ENCODE results near the gene RHOB.

Gene RHOB

GRCh38 chr2:20446917-20447436, at the start of gene RHOB:
Gene RHOB, plus strand, starts transcription at chr2:20447074. Its CDS starts 392 bp downstream, at chr2:20447466.
- Histone ChIP-seq H3F3A (ENCODE audit: control insufficient read depth, insufficient read depth) (no peaks in the 10 kb centered on the region), H3K4me1 (ENCODE audit: control insufficient read depth, low read length) (peaks cover 26% of the 10 kb centered on the region), H3K27me3 (ENCODE audit: control insufficient read depth, low read length) (peaks cover 48% of the 10 kb centered on the region), H4K20me1 (ENCODE audit: control insufficient read depth, insufficient read depth, low read depth, low read length) (no peaks in the 10 kb centered on the region), H3K36me3 (ENCODE audit: control insufficient read depth, low read length) (no peaks in the 10 kb centered on the region), H3K9me3 (ENCODE audit: control insufficient read depth, insufficient read depth, low read length) (no peaks in the 10 kb centered on the region), H3K4me3 (ENCODE audit: low read length) (peak within 1 kb of the TSS; percentile 69), H3K4me2 (ENCODE audit: low read length) (peak within 1 kb of the TSS; percentile 77), H3K27ac (ENCODE audit: low read depth, low read length) (no peak within 1 kb of the TSS), H3K79me2 (ENCODE audit: control insufficient read depth, low read length) (no peaks in the 10 kb centered on the region), H3K9me2 (replicated peaks; ENCODE audit: control insufficient read depth, low read length) (no peaks in the 10 kb centered on the region)
- TF ChIP-seq EZH2phosphoT487 (IDR thresholded peaks at IDR 0.05; ENCODE audit: borderline replicate concordance, low read length) = no peak
- TF ChIP-seq, protein P1, sequence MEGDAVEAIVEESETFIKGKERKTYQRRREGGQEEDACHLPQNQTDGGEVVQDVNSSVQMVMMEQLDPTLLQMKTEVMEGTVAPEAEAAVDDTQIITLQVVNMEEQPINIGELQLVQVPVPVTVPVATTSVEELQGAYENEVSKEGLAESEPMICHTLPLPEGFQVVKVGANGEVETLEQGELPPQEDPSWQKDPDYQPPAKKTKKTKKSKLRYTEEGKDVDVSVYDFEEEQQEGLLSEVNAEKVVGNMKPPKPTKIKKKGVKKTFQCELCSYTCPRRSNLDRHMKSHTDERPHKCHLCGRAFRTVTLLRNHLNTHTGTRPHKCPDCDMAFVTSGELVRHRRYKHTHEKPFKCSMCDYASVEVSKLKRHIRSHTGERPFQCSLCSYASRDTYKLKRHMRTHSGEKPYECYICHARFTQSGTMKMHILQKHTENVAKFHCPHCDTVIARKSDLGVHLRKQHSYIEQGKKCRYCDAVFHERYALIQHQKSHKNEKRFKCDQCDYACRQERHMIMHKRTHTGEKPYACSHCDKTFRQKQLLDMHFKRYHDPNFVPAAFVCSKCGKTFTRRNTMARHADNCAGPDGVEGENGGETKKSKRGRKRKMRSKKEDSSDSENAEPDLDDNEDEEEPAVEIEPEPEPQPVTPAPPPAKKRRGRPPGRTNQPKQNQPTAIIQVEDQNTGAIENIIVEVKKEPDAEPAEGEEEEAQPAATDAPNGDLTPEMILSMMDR (IDR thresholded peaks at IDR 0.05; ENCODE audit: low read depth, low read length, poor library complexity, severe bottlenecking) = no peak

DNA sequence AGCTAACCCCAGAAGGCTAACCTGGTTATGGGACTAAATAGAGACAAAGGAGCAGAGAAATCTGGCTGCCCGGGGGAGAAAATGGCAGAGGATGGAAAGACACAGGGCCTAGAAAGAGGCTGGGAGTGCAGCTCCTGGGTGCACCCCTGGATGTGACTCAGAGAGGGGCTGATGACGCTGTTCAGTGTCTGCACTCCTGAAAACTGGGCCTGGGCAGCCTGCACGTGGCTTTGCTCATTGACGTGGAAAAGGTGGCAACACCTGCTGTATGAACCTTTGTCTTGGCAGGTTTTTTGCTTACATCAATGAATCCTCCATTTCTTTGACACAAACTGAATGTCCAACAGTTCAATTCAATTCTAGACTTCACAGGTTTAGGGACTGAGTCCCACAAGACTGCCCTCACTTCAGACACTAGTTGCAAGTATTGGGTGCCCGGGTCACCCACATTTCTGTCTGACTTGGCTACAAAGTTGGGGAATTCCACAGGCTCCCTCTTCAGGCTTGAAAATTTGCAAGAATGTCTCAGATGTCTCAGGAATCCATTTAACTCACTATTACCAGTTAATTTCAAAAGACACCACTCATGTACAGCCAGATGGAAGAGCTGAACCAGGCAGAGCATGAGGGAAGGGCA, 48.9 kb upstream of the RHOB start:
- Histone ChIP-seq H3K36me3 (ENCODE audit: control insufficient read depth, low read length) (no peaks in the 10 kb centered on the region), H3K9me2 (replicated peaks; ENCODE audit: control insufficient read depth, low read length) (no peaks in the 10 kb centered on the region), H3K27ac (ENCODE audit: low read depth, low read length) (no peak overlapping the region), H3K27me3 (ENCODE audit: control insufficient read depth, low read length) (0 out of 2 replicates have a peak, but pooled peaks cover 9% of the 10 kb centered on the region), H3K4me3 (ENCODE audit: low read length) (no peak overlapping the region), H3K79me2 (ENCODE audit: control insufficient read depth, low read length) (no peaks in the 10 kb centered on the region), H4K20me1 (ENCODE audit: control insufficient read depth, insufficient read depth, low read depth, low read length) (no peaks in the 10 kb centered on the region), H3K9me3 (ENCODE audit: control insufficient read depth, insufficient read depth, low read length) (no peaks in the 10 kb centered on the region), H3K4me2 (ENCODE audit: low read length) (no peak overlapping the region), H3K4me1 (ENCODE audit: control insufficient read depth, low read length) (no peaks in the 10 kb centered on the region), H3F3A (ENCODE audit: control insufficient read depth, insufficient read depth) (no peaks in the 10 kb centered on the region)
- TF ChIP-seq EZH2phosphoT487 (IDR thresholded peaks at IDR 0.05; ENCODE audit: borderline replicate concordance, low read length) = no peak
- TF ChIP-seq, protein P1 (IDR thresholded peaks at IDR 0.05; ENCODE audit: low read depth, low read length, poor library complexity, severe bottlenecking) = no peak

- Histone ChIP-seq H4K20me1 (ENCODE audit: control insufficient read depth, insufficient read depth, low read depth, low read length) (no peaks in the 10 kb centered on the region), H3K4me1 (ENCODE audit: control insufficient read depth, low read length) (no peaks in the 10 kb centered on the region), H3K79me2 (ENCODE audit: control insufficient read depth, low read length) (no peaks in the 10 kb centered on the region), H3K9me3 (ENCODE audit: control insufficient read depth, insufficient read depth, low read length) (no peaks in the 10 kb centered on the region), H3F3A (ENCODE audit: control insufficient read depth, insufficient read depth) (no peaks in the 10 kb centered on the region), H3K4me3 (ENCODE audit: low read length) (no peak overlapping the region), H3K9me2 (replicated peaks; ENCODE audit: control insufficient read depth, low read length) (no peaks in the 10 kb centered on the region), H3K27ac (ENCODE audit: low read depth, low read length) (no peak overlapping the region), H3K27me3 (ENCODE audit: control insufficient read depth, low read length) (peaks cover 12% of the 10 kb centered on the region; the same call in 1 of the 2 replicates), H3K36me3 (ENCODE audit: control insufficient read depth, low read length) (no peaks in the 10 kb centered on the region), H3K4me2 (ENCODE audit: low read length) (no peak overlapping the region)
- TF ChIP-seq, protein P1 (IDR thresholded peaks at IDR 0.05; ENCODE audit: low read depth, low read length, poor library complexity, severe bottlenecking) = no peak
- TF ChIP-seq EZH2phosphoT487 (IDR thresholded peaks at IDR 0.05; ENCODE audit: borderline replicate concordance, low read length) = no peak
Observed at GRCh38 chr2:20398956-20399567, 47.8 kb upstream of the RHOB start.
